ENCODE data around the gene EIF4G3.

GRCh38 chr1:20958430-20958829 lies 218.3 kb downstream of the EIF4G3 start:
- TF ChIP-seq CTCF (IDR thresholded peaks at IDR 0.05) (no peak), POLR2A (IDR thresholded peaks at IDR 0.05) (no peak)

All from esophagus squamous epithelium (tissue), 4 donors.